Activated T-helper 9 cell treated with anti-CD3 and anti-CD28 coated beads, Interleukin-2, amount 50 U/mL, for 16 hours (primary cell): ENCODE measurements around the gene TUBB2B.
A peak's percentile ranks its signal among the peaks of the same experiment; 100 is the strongest.

Source experiments
- DNase-seq: peaks from one replicate; pipeline ENCODE4 v3.0.0-alpha.2; 2020; ENCODE audit warnings: low read depth

The TUBB2B gene

GRCh38 chr6:3227363-3228045, at the start of gene TUBB2B:
TSS of gene TUBB2B (minus strand) at chr6:3227653. CDS start at chr6:3227543, 110 bp downstream.
- no peak for DNase-seq

- no peak for DNase-seq
These were observed 49.8 kb upstream of the TUBB2B start for GRCh38 chr6:3277251-3277650.

GRCh38 chr6:3276174-3277167, 49.0 kb upstream of the TUBB2B start:
- no peak for DNase-seq

- no peak for DNase-seq
These were observed 46.5 kb upstream of the TUBB2B start for GRCh38 chr6:3273707-3274521.

- DNase-seq: no peak
These were observed 45.6 kb upstream of the TUBB2B start for GRCh38 chr6:3272911-3273547.

GRCh38 chr6:3271756-3272155, 44.3 kb upstream of the TUBB2B start:
- no peak for DNase-seq

GRCh38 chr6:3270258-3270657, 42.8 kb upstream of the TUBB2B start:
- no peak for DNase-seq

GRCh38 chr6:3269281-3269975, 42.0 kb upstream of the TUBB2B start:
- DNase-seq: no peak

GRCh38 chr6:3268680-3269079, 41.2 kb upstream of the TUBB2B start:
- no peak for DNase-seq

GRCh38 chr6:3267162-3267561, 39.7 kb upstream of the TUBB2B start:
- no peak for DNase-seq

GRCh38 chr6:3266170-3266569, 38.7 kb upstream of the TUBB2B start:
- DNase-seq: no peak

GRCh38 chr6:3265671-3266070, 38.2 kb upstream of the TUBB2B start:
- no peak for DNase-seq

GRCh38 chr6:3264356-3264755, 36.9 kb upstream of the TUBB2B start:
- no peak for DNase-seq

GRCh38 chr6:3263096-3263495, 35.6 kb upstream of the TUBB2B start:
- DNase-seq: no peak

- no peak for DNase-seq
These were observed 34.5 kb upstream of the TUBB2B start for GRCh38 chr6:3261921-3262320.

GRCh38 chr6:3261518-3261820, 34.0 kb upstream of the TUBB2B start:
- no peak for DNase-seq

- no peak for DNase-seq
These were observed 33.5 kb upstream of the TUBB2B start for GRCh38 chr6:3260772-3261517.

GRCh38 chr6:3260296-3260695, 32.8 kb upstream of the TUBB2B start:
- DNase-seq: no peak

GRCh38 chr6:3259491-3259958, 32.1 kb upstream of the TUBB2B start:
- DNase-seq: no peak

- DNase-seq: peak; percentile 93
These were observed 31.5 kb upstream of the TUBB2B start, which contains the start of gene PSMG4 for GRCh38 chr6:3258720-3259490. TSS of gene PSMG4 (plus strand) at chr6:3258947. CDS start at chr6:3259023, 76 bp downstream.
